HL-60 (cell line): ENCODE data around the gene YJU2.

ENCODE experiments used
- DNase-seq, 2 experiments: peaks; one replicate each; pipeline ENCODE4 v3.0.0-alpha.2; 2010 to 2020; ENCODE audit warnings: low read depth in 1 of 2, low spot score in 1 of 2
- H3K27ac ChIP-seq: fragments of 250-450 bp; sonication (Bioruptor Pico); replicated peaks from 2 replicates; pipeline ENCODE4 v1.5.1; 2020; ENCODE audit warnings: mild to moderate bottlenecking, moderate library complexity
- H3K27me3 ChIP-seq: fragments of 250-450 bp; sonication (Bioruptor Pico); 2 replicates; pipeline ENCODE4 v1.5.1; 2021; ENCODE audit warnings: mild to moderate bottlenecking, moderate library complexity; ENCODE audit not compliant: insufficient read depth, poor library complexity, severe bottlenecking
- H3K4me3 ChIP-seq: replicated peaks from 2 replicates; pipeline ENCODE4 v1.5.1; 2011; ENCODE audit warnings: mild to moderate bottlenecking, control low read depth, low read length; ENCODE audit not compliant: insufficient read depth
- GABPA ChIP-seq: IDR thresholded peaks from 2 replicates; pipeline ENCODE4 v1.6.1; 2012; ENCODE audit warnings: low read depth
- POLR2AphosphoS5 ChIP-seq: IDR thresholded peaks from 2 replicates; pipeline ENCODE4 v1.6.1; 2012; ENCODE audit warnings: low read depth
- SPI1 ChIP-seq: IDR thresholded peaks from 2 replicates; pipeline ENCODE4 v1.6.1; 2012; ENCODE audit warnings: low read depth, mild to moderate bottlenecking, borderline replicate concordance
- TF ChIP-seq, protein P1 (sequence below): IDR thresholded peaks from one replicate; pipeline ENCODE4 v1.5.1; 2011; ENCODE audit warnings: low read length, control low read depth, inconsistent platforms; ENCODE audit not compliant: insufficient read depth
- TF ChIP-seq, protein P2 (sequence below): IDR thresholded peaks from 2 replicates; pipeline ENCODE4 v1.6.1; 2012; ENCODE audit warnings: low read depth; ENCODE audit not compliant: insufficient replicate concordance

The YJU2 gene

DNA sequence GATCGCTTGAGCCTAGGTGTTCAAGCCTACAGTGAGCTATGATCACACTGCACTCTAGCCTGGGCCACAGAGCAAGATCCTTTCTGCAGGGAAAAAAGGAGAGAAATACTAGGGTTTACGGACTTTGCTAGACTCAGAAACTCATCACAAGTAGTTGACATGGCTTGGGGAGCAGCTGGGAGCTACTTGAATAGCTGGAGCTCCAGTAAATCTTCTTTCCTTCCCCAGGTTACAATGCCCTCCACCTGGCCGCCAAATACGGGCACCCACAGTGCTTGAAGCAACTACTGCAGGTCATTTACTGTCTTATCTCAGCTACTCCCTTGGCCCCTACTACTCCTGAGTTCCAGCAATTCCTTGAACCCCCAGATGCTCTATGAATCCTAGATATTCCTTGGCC, 45.1 kb upstream of the YJU2 start:
- Histone ChIP-seq H3K4me3 (no peak overlapping the region), H3K27me3 (peaks cover 14% of the 10 kb centered on the region), H3K27ac (no peak overlapping the region)
- no peak for TF ChIP-seq SPI1
- TF ChIP-seq POLR2AphosphoS5, result no peak
- TF ChIP-seq, protein P1, sequence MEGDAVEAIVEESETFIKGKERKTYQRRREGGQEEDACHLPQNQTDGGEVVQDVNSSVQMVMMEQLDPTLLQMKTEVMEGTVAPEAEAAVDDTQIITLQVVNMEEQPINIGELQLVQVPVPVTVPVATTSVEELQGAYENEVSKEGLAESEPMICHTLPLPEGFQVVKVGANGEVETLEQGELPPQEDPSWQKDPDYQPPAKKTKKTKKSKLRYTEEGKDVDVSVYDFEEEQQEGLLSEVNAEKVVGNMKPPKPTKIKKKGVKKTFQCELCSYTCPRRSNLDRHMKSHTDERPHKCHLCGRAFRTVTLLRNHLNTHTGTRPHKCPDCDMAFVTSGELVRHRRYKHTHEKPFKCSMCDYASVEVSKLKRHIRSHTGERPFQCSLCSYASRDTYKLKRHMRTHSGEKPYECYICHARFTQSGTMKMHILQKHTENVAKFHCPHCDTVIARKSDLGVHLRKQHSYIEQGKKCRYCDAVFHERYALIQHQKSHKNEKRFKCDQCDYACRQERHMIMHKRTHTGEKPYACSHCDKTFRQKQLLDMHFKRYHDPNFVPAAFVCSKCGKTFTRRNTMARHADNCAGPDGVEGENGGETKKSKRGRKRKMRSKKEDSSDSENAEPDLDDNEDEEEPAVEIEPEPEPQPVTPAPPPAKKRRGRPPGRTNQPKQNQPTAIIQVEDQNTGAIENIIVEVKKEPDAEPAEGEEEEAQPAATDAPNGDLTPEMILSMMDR, result no peak
- no peak for TF ChIP-seq GABPA
- DNase-seq, result no peak

DNA sequence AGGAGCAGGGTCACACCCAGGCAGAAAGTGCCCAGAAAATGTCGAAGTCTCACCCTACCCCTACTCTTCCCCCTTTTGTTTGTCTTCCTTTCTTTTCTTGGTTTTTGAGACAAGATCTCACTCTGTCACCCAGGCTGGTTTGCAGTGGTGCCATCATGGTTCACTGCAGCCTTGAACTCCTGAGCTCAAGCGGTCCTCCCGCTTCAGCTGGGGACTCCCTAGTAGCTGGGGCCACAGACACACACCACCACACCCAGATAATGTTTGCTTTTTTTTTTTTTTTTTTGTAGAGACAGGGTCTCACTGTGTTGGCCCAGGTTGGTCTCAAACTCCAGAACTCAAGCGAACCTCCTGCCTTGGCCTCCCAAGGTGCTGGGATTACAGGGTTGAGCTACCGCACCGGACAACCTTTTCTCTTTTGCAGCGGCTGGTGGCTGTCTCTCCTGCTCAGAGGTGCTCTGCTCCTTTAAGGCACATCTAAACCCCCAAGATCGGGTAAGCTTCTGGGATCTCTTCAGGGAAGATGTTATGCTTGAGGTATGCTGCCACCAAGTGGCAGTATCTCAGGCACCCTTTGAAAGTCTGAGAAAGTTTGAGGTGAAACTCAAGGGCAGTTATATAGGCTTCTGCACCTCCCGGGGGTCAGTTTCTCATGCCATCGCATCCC, 39.9 kb upstream of the YJU2 start:
- TF ChIP-seq, protein P1, result peak; percentile 10
- TF ChIP-seq SPI1, result no peak
- H3K4me3 ChIP-seq, result no peak overlapping the region
- H3K27me3 ChIP-seq, result peaks cover 2% of the 10 kb centered on the region
- no peak for DNase-seq
- no peak overlapping the region for H3K27ac ChIP-seq

DNA sequence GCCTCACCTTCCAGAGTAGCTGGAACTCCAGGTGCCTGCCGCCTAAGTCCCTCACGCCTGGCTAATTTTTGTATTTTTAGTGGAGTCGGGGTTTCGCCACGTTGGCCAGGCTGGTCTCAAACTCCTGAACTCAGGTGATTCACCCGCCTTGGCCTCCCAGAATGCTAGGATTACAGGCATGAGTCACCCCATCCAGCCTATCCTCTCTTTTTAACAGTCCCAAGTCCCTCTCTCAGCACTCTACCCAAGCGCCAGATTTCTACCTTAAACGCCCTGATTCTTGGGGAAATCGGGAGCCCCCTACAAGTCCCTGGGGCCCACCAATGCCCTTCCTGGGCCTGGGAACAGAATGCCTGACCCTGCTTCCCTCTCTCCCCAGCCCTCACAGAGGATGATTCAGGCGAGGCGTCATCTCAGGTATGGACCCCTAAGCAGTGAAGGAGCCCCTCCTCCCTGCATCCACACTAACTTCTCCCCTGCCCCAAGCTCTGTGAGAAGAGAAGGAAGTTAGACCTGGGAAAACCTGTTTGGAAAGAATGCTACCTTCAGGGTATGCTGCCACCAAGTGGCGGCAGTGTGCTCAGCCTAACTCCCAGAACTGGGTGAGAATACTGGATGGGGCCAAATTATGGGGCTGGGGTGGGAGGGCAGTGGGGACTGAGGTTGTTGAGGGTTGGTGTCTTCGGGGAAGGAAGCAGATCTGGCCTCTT, 38.3 kb upstream of the YJU2 start:
- TF ChIP-seq, protein P2, sequence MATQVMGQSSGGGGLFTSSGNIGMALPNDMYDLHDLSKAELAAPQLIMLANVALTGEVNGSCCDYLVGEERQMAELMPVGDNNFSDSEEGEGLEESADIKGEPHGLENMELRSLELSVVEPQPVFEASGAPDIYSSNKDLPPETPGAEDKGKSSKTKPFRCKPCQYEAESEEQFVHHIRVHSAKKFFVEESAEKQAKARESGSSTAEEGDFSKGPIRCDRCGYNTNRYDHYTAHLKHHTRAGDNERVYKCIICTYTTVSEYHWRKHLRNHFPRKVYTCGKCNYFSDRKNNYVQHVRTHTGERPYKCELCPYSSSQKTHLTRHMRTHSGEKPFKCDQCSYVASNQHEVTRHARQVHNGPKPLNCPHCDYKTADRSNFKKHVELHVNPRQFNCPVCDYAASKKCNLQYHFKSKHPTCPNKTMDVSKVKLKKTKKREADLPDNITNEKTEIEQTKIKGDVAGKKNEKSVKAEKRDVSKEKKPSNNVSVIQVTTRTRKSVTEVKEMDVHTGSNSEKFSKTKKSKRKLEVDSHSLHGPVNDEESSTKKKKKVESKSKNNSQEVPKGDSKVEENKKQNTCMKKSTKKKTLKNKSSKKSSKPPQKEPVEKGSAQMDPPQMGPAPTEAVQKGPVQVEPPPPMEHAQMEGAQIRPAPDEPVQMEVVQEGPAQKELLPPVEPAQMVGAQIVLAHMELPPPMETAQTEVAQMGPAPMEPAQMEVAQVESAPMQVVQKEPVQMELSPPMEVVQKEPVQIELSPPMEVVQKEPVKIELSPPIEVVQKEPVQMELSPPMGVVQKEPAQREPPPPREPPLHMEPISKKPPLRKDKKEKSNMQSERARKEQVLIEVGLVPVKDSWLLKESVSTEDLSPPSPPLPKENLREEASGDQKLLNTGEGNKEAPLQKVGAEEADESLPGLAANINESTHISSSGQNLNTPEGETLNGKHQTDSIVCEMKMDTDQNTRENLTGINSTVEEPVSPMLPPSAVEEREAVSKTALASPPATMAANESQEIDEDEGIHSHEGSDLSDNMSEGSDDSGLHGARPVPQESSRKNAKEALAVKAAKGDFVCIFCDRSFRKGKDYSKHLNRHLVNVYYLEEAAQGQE, result no peak
- TF ChIP-seq, protein P1, result peak; percentile 71
- Histone ChIP-seq H3K27ac (no peak overlapping the region), H3K27me3 (peaks cover 2% of the 10 kb centered on the region), H3K4me3 (no peak overlapping the region)
- DNase-seq, result no peak

DNA sequence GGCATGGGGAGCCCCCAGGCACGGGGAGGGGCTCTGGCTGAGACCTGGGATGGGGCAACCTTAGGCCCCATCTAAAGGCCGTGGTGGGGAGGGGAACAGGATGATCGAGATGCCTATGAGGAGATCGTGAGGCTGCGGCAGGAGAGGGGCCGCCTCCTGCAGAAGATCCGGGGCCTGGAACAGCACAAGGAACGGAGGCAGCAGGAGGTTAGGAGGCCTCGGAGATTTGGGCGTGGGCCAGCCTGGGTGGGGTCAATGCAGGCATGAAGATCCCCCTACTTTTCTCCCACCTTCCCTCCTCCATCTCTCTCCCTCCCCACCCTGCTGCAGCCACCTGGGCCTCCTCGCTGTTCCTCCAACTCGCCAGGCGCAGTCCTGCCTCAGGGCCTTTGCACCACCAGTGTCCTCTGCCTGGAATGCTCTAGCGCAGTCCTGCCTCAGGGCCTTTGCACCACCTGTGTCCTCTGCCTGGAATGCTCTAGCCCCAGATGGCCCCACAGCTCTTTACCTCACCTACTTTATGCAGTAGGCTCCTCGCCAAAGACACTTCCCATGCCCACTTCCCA, 36.6 kb upstream of the YJU2 start:
- Histone ChIP-seq H3K4me3 (no peak overlapping the region), H3K27ac (no peak overlapping the region), H3K27me3 (peaks cover 2% of the 10 kb centered on the region)
- no peak for DNase-seq
- TF ChIP-seq GABPA (no peak), POLR2AphosphoS5 (no peak), SPI1 (no peak)
- TF ChIP-seq, protein P2, result no peak
- TF ChIP-seq, protein P1, result no peak
